HG03432 (cell line): ENCODE results near the gene CELSR1.

Experiments
- ATAC-seq: cut with Tn5 transposase; IDR thresholded peaks from one replicate; pipeline ENCODE4 v1.9.1; 2021; ENCODE audit warnings: mild to moderate bottlenecking, moderate library complexity; ENCODE audit not compliant: unreplicated experiment

The CELSR1 gene

GRCh38 chr22:46380581-46380980 lies 156.8 kb downstream of the CELSR1 start:
- no peak for ATAC-seq

- no peak for ATAC-seq
These were observed 157.4 kb downstream of the CELSR1 start for GRCh38 chr22:46380069-46380468.

- ATAC-seq = no peak
These were observed 158.1 kb downstream of the CELSR1 start for GRCh38 chr22:46379066-46379930.

- ATAC-seq = no peak
These were observed 158.9 kb downstream of the CELSR1 start for GRCh38 chr22:46378426-46379065.

- ATAC-seq = no peak
These were observed 159.6 kb downstream of the CELSR1 start for GRCh38 chr22:46377525-46378425.

- no peak for ATAC-seq
These were observed 160.4 kb downstream of the CELSR1 start for GRCh38 chr22:46376908-46377524.

GRCh38 chr22:46376111-46376510 lies 161.3 kb downstream of the CELSR1 start:
- no peak for ATAC-seq

- no peak for ATAC-seq
These were observed 162.6 kb downstream of the CELSR1 start for GRCh38 chr22:46374663-46375474.

- ATAC-seq = no peak
These were observed 163.3 kb downstream of the CELSR1 start for GRCh38 chr22:46373921-46374662.

- ATAC-seq = no peak
These were observed 164.3 kb downstream of the CELSR1 start for GRCh38 chr22:46373159-46373558.

- ATAC-seq = no peak
These were observed 164.7 kb downstream of the CELSR1 start for GRCh38 chr22:46372686-46373085.

- ATAC-seq = no peak
These were observed 165.7 kb downstream of the CELSR1 start for GRCh38 chr22:46371623-46372226.

GRCh38 chr22:46370584-46371291 lies 166.7 kb downstream of the CELSR1 start:
- no peak for ATAC-seq

- ATAC-seq = no peak
These were observed 167.5 kb downstream of the CELSR1 start for GRCh38 chr22:46369716-46370583.

- no peak for ATAC-seq
These were observed 168.3 kb downstream of the CELSR1 start for GRCh38 chr22:46368871-46369715.

GRCh38 chr22:46368422-46368821 lies 169.0 kb downstream of the CELSR1 start:
- no peak for ATAC-seq
